Measurements from ENCODE around the gene MT1M.

DNA sequence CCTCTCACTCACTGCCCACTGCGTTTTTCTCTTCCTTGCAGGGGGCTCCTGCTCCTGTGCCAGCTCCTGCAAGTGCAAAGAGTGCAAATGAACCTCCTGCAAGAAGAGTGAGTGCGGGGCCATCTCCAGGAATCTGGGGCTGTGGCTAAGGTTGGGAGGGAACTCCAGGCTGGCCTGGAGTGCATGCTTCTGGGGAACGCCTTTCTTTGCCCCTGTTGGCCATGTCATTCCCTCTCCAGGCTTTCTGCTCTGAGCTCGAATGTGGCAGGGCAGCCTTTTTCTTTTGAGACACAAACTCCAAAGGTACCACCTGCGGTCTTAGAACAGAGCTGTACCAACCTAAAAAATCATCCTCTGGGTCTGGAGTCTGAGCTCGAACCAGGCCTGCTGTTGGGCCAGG lies 14.3 kb upstream of the MT1M start:
- TF ChIP-seq, protein P1, sequence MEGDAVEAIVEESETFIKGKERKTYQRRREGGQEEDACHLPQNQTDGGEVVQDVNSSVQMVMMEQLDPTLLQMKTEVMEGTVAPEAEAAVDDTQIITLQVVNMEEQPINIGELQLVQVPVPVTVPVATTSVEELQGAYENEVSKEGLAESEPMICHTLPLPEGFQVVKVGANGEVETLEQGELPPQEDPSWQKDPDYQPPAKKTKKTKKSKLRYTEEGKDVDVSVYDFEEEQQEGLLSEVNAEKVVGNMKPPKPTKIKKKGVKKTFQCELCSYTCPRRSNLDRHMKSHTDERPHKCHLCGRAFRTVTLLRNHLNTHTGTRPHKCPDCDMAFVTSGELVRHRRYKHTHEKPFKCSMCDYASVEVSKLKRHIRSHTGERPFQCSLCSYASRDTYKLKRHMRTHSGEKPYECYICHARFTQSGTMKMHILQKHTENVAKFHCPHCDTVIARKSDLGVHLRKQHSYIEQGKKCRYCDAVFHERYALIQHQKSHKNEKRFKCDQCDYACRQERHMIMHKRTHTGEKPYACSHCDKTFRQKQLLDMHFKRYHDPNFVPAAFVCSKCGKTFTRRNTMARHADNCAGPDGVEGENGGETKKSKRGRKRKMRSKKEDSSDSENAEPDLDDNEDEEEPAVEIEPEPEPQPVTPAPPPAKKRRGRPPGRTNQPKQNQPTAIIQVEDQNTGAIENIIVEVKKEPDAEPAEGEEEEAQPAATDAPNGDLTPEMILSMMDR (IDR thresholded peaks at IDR 0.05): no peak
- no peak for TF ChIP-seq POLR2AphosphoS5 (IDR thresholded peaks at IDR 0.05)
